Measurements from ENCODE around the gene SORCS3.

GRCh38 chr10:105262666-105263065 is 621.6 kb downstream of the SORCS3 start:
- TF ChIP-seq CTCF (IDR thresholded peaks at IDR 0.05; ENCODE audit: borderline replicate concordance, extremely low read depth, low read length, poor library complexity, severe bottlenecking) (no peak), EZH2 (IDR thresholded peaks at IDR 0.05; ENCODE audit: borderline replicate concordance, low read depth, low read length, severe bottlenecking) (no peak)
